Prostate gland (tissue), 2 donors: ENCODE measurements around the gene ADAMTS17.

ENCODE experiments used
- CTCF ChIP-seq, 4 experiments: fragments of 200-600 bp in 2 of 4; fragments of 450-650 bp in 2 of 4; sonication (generic) in 2 of 4; IDR thresholded peaks; 1 replicate in 3 of 4; 2 replicates in 1 of 4; pipeline ENCODE4 v1.5.1; 2016 to 2019; ENCODE audit warnings: antibody characterized with exemption in 4 of 4, mild to moderate bottlenecking in 2 of 4, moderate library complexity in 2 of 4
- POLR2A ChIP-seq: fragments of 450-650 bp; IDR thresholded peaks from one replicate; pipeline ENCODE4 v1.6.1; 2016; ENCODE audit warnings: antibody characterized with exemption, mild to moderate bottlenecking
- POLR2AphosphoS5 ChIP-seq: sonication (generic); formaldehyde crosslinking; IDR thresholded peaks from one replicate; pipeline ENCODE4 v1.6.1; 2017; ENCODE audit warnings: antibody characterized with exemption

GRCh38 chr15:100186366-100186765 lies 155.4 kb downstream of the ADAMTS17 start:
- TF ChIP-seq CTCF (IDR thresholded peaks at IDR 0.05) = no peak
- no peak for TF ChIP-seq POLR2A
- TF ChIP-seq POLR2AphosphoS5 = no peak
